Activated CD4-positive, alpha-beta memory T cell treated with anti-CD3 and anti-CD28 coated beads for 36 hours (primary cell): Measurements from ENCODE around the gene RAB31. TPM values are rescaled to one million over a fixed set of nuclear protein-coding genes. Genes with fewer than 3 reads are reported as not detected.

ENCODE experiments used
- CTCF ChIA-PET: fragments of 350-600 bp; sonication (Branson Sonifier 250); formaldehyde crosslinking; loops from one replicate; lab custom pipeline; 2021; ENCODE audit warnings: antibody characterized with exemption, inconsistent platforms; lab: Charles Lee
- POLR2A ChIA-PET: fragments of 350-600 bp; sonication (Branson Sonifier 250); formaldehyde crosslinking; loops from one replicate; lab custom pipeline; 2021; ENCODE audit warnings: antibody characterized with exemption; lab: Charles Lee
- DNase-seq: peaks from one replicate; pipeline ENCODE4 v3.0.0-alpha.2; 2020
- H3K27ac Mint-ChIP-seq: one replicate; pipeline ENCODE4 v1.8.0; 2021; ENCODE audit warnings: mixed read lengths
- H3K27me3 Mint-ChIP-seq: one replicate; pipeline ENCODE4 v1.8.0; 2021; ENCODE audit warnings: mixed read lengths
- H3K36me3 Mint-ChIP-seq: one replicate; pipeline ENCODE4 v1.8.0; 2021; ENCODE audit warnings: mixed read lengths
- H3K4me1 Mint-ChIP-seq: one replicate; pipeline ENCODE4 v1.8.0; 2021; ENCODE audit warnings: low read depth, mixed read lengths
- H3K4me3 Mint-ChIP-seq: one replicate; pipeline ENCODE4 v1.8.0; 2021; ENCODE audit warnings: mild to moderate bottlenecking, mixed read lengths
- H3K9me3 Mint-ChIP-seq: one replicate; pipeline ENCODE4 v1.8.0; 2021; ENCODE audit warnings: mixed read lengths
- intact Hi-C: fragments of 100-400 bp; cut with micrococcal nuclease; formaldehyde crosslinking; loops from one replicate; pipeline ENCODE4 v1.15.1; 2023
- total RNA-seq, 2 experiments: library from RNA; stranded (reverse); gene quantifications; one replicate each; pipeline ENCODE4 v1.2.3, GENCODE V29; 2021

RAB31 gene
- total RNA-seq, 2 experiments from 2014 or later, result 0.58 to 0.71 TPM

- peaks cover 19% of the 10 kb centered on the region for H3K4me1 Mint-ChIP-seq
- peak overlapping the region; percentile 66 for H3K27ac Mint-ChIP-seq
- H3K36me3 Mint-ChIP-seq, result peaks cover 9% of the 10 kb centered on the region
- peaks cover 29% of the 10 kb centered on the region for H3K27me3 Mint-ChIP-seq
- POLR2A ChIA-PET, result interaction anchor here (0.9 to 2.3 kb wide), 4 partner anchors 15 to 189 kb away, joined by 3 to 14 read pairs (median 6); partner anchors contain the start of gene VAPA
- intact Hi-C loops, result loop anchor here (1.0 to 5.0 kb wide), 2 partner anchors 15 to 150 kb away; no protein-coding TSS in a partner anchor
- peak; percentile 66 for DNase-seq
- CTCF ChIA-PET, result interaction anchor here (0.8 to 1.2 kb wide), 2 partner anchors 52 to 53 kb away, joined by 3 to 4 read pairs; partner anchors contain the start of gene VAPA
- H3K9me3 Mint-ChIP-seq, result peaks cover 15% of the 10 kb centered on the region
- no peak overlapping the region for H3K4me3 Mint-ChIP-seq
Observed at GRCh38 chr18:9861933-9862332, 153.8 kb downstream of the RAB31 start.

GRCh38 chr18:9862686-9863085, 154.6 kb downstream of the RAB31 start:
- peaks cover 18% of the 10 kb centered on the region for H3K9me3 Mint-ChIP-seq
- no peak for DNase-seq
- intact Hi-C loops, result loop anchor here (1.0 to 5.0 kb wide), 2 partner anchors 15 to 150 kb away; no protein-coding TSS in a partner anchor
- peaks cover 27% of the 10 kb centered on the region for H3K27me3 Mint-ChIP-seq
- H3K4me1 Mint-ChIP-seq, result peaks cover 19% of the 10 kb centered on the region
- ChIA-PET CTCF (interaction anchor here (0.8 to 1.2 kb wide), 2 partner anchors 51 to 52 kb away, joined by 3 to 4 read pairs; partner anchors contain the start of gene VAPA), POLR2A (interaction anchor here (1.4 to 2.3 kb wide), 2 partner anchors 14 to 51 kb away, joined by 6 to 14 read pairs; partner anchors contain the start of gene VAPA)
- H3K36me3 Mint-ChIP-seq, result peaks cover 9% of the 10 kb centered on the region
- H3K27ac Mint-ChIP-seq, result no peak overlapping the region
- H3K4me3 Mint-ChIP-seq, result no peak overlapping the region

GRCh38 chr18:9863282-9863681, 155.2 kb downstream of the RAB31 start:
- Mint-ChIP-seq H3K27ac (no peak overlapping the region), H3K4me1 (peaks cover 19% of the 10 kb centered on the region), H3K27me3 (peaks cover 25% of the 10 kb centered on the region), H3K9me3 (peaks cover 18% of the 10 kb centered on the region), H3K4me3 (no peak overlapping the region), H3K36me3 (peaks cover 9% of the 10 kb centered on the region)
- POLR2A ChIA-PET, result interaction anchor here (2.3 kb wide), 1 partner anchor 50 kb away, joined by 14 read pairs; the partner anchor contains the start of gene VAPA
- intact Hi-C loops, result loop anchor here (5.0 kb wide), 1 partner anchor 151 kb away; no protein-coding TSS in a partner anchor
- DNase-seq, result no peak
- CTCF ChIA-PET, result no interaction called here

- no peak for DNase-seq
- ChIA-PET CTCF (interaction anchor here (0.7 kb wide), 1 partner anchor 300 kb away, joined by 4 read pairs; no protein-coding TSS in a partner anchor), POLR2A (no interaction called here)
- intact Hi-C loops, result no loop called here
- H3K27ac Mint-ChIP-seq, result no peak overlapping the region
- no peak overlapping the region for H3K4me3 Mint-ChIP-seq
- peaks cover 29% of the 10 kb centered on the region for H3K4me1 Mint-ChIP-seq
- peaks cover 33% of the 10 kb centered on the region for H3K27me3 Mint-ChIP-seq
- peaks cover 9% of the 10 kb centered on the region for H3K36me3 Mint-ChIP-seq
- H3K9me3 Mint-ChIP-seq, result peaks cover 18% of the 10 kb centered on the region
Observed at GRCh38 chr18:9865764-9866490, 157.8 kb downstream of the RAB31 start.

GRCh38 chr18:9866627-9867026, 158.5 kb downstream of the RAB31 start:
- DNase-seq, result no peak
- Mint-ChIP-seq H3K27me3 (peaks cover 38% of the 10 kb centered on the region), H3K4me1 (peaks cover 22% of the 10 kb centered on the region), H3K36me3 (peaks cover 9% of the 10 kb centered on the region), H3K9me3 (peaks cover 18% of the 10 kb centered on the region), H3K27ac (no peak overlapping the region), H3K4me3 (no peak overlapping the region)
- POLR2A ChIA-PET, result no interaction called here
- intact Hi-C loops, result no loop called here
- CTCF ChIA-PET, result interaction anchor here (0.7 kb wide), 1 partner anchor 301 kb away, joined by 4 read pairs; no protein-coding TSS in a partner anchor

- Mint-ChIP-seq H3K9me3 (peaks cover 18% of the 10 kb centered on the region), H3K27ac (no peak overlapping the region), H3K27me3 (peaks cover 38% of the 10 kb centered on the region), H3K4me1 (peaks cover 18% of the 10 kb centered on the region), H3K4me3 (no peak overlapping the region), H3K36me3 (peaks cover 9% of the 10 kb centered on the region)
- DNase-seq, result no peak
- ChIA-PET POLR2A (no interaction called here), CTCF (no interaction called here)
- intact Hi-C loops, result no loop called here
Observed at GRCh38 chr18:9867071-9867594, 159.0 kb downstream of the RAB31 start.

GRCh38 chr18:9868857-9869714, 161.0 kb downstream of the RAB31 start:
- CTCF ChIA-PET, result interaction anchor here (1.4 kb wide), 1 partner anchor 28 kb away, joined by 4 read pairs; no protein-coding TSS in a partner anchor
- POLR2A ChIA-PET, result no interaction called here
- DNase-seq, result no peak
- Mint-ChIP-seq H3K36me3 (peaks cover 9% of the 10 kb centered on the region), H3K27ac (no peak overlapping the region), H3K4me3 (no peak overlapping the region), H3K4me1 (peaks cover 10% of the 10 kb centered on the region), H3K9me3 (peaks cover 18% of the 10 kb centered on the region), H3K27me3 (peaks cover 36% of the 10 kb centered on the region)
- intact Hi-C loops, result no loop called here

- H3K27me3 Mint-ChIP-seq, result peaks cover 38% of the 10 kb centered on the region
- no peak for DNase-seq
- intact Hi-C loops, result no loop called here
- CTCF ChIA-PET, result interaction anchor here (1.4 kb wide), 1 partner anchor 28 kb away, joined by 4 read pairs; no protein-coding TSS in a partner anchor
- peaks cover 18% of the 10 kb centered on the region for H3K9me3 Mint-ChIP-seq
- POLR2A ChIA-PET, result no interaction called here
- peaks cover 10% of the 10 kb centered on the region for H3K4me1 Mint-ChIP-seq
- H3K27ac Mint-ChIP-seq, result no peak overlapping the region
- H3K4me3 Mint-ChIP-seq, result no peak overlapping the region
- H3K36me3 Mint-ChIP-seq, result peaks cover 9% of the 10 kb centered on the region
Observed at GRCh38 chr18:9869715-9870430, 161.8 kb downstream of the RAB31 start.

- Mint-ChIP-seq H3K27me3 (peaks cover 41% of the 10 kb centered on the region), H3K4me3 (no peak overlapping the region), H3K27ac (no peak overlapping the region), H3K36me3 (peaks cover 7% of the 10 kb centered on the region), H3K4me1 (peaks cover 10% of the 10 kb centered on the region), H3K9me3 (peaks cover 13% of the 10 kb centered on the region)
- no peak for DNase-seq
- intact Hi-C loops, result no loop called here
- ChIA-PET POLR2A (no interaction called here), CTCF (interaction anchor here (1.4 kb wide), 1 partner anchor 29 kb away, joined by 4 read pairs; no protein-coding TSS in a partner anchor)
Observed at GRCh38 chr18:9870431-9871008, 162.4 kb downstream of the RAB31 start.

- Mint-ChIP-seq H3K36me3 (no peaks in the 10 kb centered on the region), H3K27me3 (peaks cover 38% of the 10 kb centered on the region), H3K9me3 (peaks cover 5% of the 10 kb centered on the region), H3K4me1 (peaks cover 11% of the 10 kb centered on the region), H3K4me3 (no peak overlapping the region), H3K27ac (no peak overlapping the region)
- no peak for DNase-seq
- intact Hi-C loops, result no loop called here
- ChIA-PET CTCF (no interaction called here), POLR2A (no interaction called here)
Observed at GRCh38 chr18:9871244-9871746, 163.2 kb downstream of the RAB31 start.
